Ovary (tissue), 9 donors: ENCODE data around the gene TMEM95. TPM values are rescaled to one million over a fixed set of nuclear protein-coding genes. Genes with fewer than 3 reads are reported as not detected.
A peak's percentile ranks its signal among the peaks of the same experiment; 100 is the strongest.

ENCODE experiments used
- DNase-seq, 5 donors: peaks; one replicate each; pipeline ENCODE4 v3.0.0-alpha.2; 2019 to 2020
- H3K27ac ChIP-seq, 2 donors: fragments of 200-600 bp; one replicate each; pipeline versions ENCODE4 v1.5.1 to v1.8.0; 2019 to 2022
- H3K27me3 ChIP-seq: fragments of 200-600 bp; one replicate; pipeline ENCODE4 v1.8.0; 2022
- H3K36me3 ChIP-seq: fragments of 200-600 bp; sonication (generic); one replicate; pipeline ENCODE4 v1.5.1; 2019
- H3K4me1 ChIP-seq: one replicate; pipeline ENCODE4 v1.8.1; 2013; ENCODE audit warnings: mild to moderate bottlenecking, moderate library complexity; ENCODE audit not compliant: insufficient read depth
- H3K4me3 ChIP-seq: fragments of 200-600 bp; sonication (generic); one replicate; pipeline ENCODE4 v1.5.1; 2017
- H3K9me3 ChIP-seq, 2 donors: fragments of 200-600 bp in 1 of 2; sonication (generic) in 1 of 2; one replicate each; pipeline versions ENCODE4 v1.5.1 to v1.8.1; 2013 to 2019; ENCODE audit warnings: mild to moderate bottlenecking in 1 of 2, moderate library complexity in 1 of 2
- EP300 ChIP-seq: sonication (generic); formaldehyde crosslinking; IDR thresholded peaks from one replicate; pipeline ENCODE4 v1.6.1; 2017; ENCODE audit warnings: antibody characterized with exemption
- POLR2A ChIP-seq: fragments of 450-650 bp; IDR thresholded peaks from one replicate; pipeline ENCODE4 v1.6.1; 2017; ENCODE audit warnings: antibody characterized with exemption, mild to moderate bottlenecking, moderate library complexity
- WGBS, 3 donors: extraction: QIAGEN DNeasy Blood & Tissue Kit in 1 of 3; methylation state at CpG; one replicate each; pipeline versions ENCODE4 v1.1.5 to v1.1.7; 2013 to 2017; 5-methylcytosine and 5-hydroxymethylcytosine counted together
- intact Hi-C, 4 donors: fragments of 100-400 bp; cut with DNase I; formaldehyde crosslinking; loops; one replicate each; pipeline versions ENCODE4 v1.11.0 to v1.15.1; 2022 to 2023
- polyA plus RNA-seq, 2 donors: library from polyadenylated mRNA; stranded (reverse); fragments of 200-250 nt in 1 of 2; fragments of 350-450 nt in 1 of 2; fragmentation: Illumina TruSeq in 1 of 2; extraction: RNeasy Lipid Tissue Mini Kit (QIAGEN cat#74804) in 1 of 2; gene quantifications; one replicate each; pipeline ENCODE4 v1.2.3, GENCODE V29; 2013 to 2014
- total RNA-seq, 7 donors: library from RNA; depleted of rRNA in 2 of 7; stranded (reverse); fragments of >200 nt in 2 of 7; fragmentation: NEBNext Ultra II Directional in 3 of 7; extraction: Animal tissue kit (Norgen Biotek cat#: 25700) in 3 of 7; gene quantifications; one replicate each; pipeline versions ENCODE4 v1.1.0 to v1.2.4, GENCODE V29; 2016 to 2023
- TF ChIP-seq, protein P1 (sequence below), 3 donors: fragments of 450-650 bp in 2 of 3; fragments of 200-600 bp in 1 of 3; IDR thresholded peaks; one replicate each; pipeline versions ENCODE4 v1.5.1 to v1.8.0; 2016 to 2022; ENCODE audit warnings: antibody characterized with exemption in 3 of 3, mild to moderate bottlenecking in 1 of 3
- donor health status: DM: no; HTN: no; CAD: no; lungs with moderate emphysema.
- donor health status: DM: no; HTN: no; CAD: no.
- donor health status: Bipolar disorder and iron deficiency.
- donor health status: DM: yes; HTN: yes; CAD: no.
- donor health status: DM: no; HTN: no; CAD: no.
- donor health status: DM: yes; HTN: yes; CAD: no.

TMEM95 gene
- total and polyA plus RNA-seq, 9 donors, result not detected

- Histone ChIP-seq H3K9me3 (no peaks in the 10 kb centered on the region), H3K4me3 (no peak overlapping the region), H3K36me3 (no peaks in the 10 kb centered on the region), H3K27ac (no peak overlapping the region), H3K4me1 (peaks cover 10% of the 10 kb centered on the region), H3K27me3 (no peaks in the 10 kb centered on the region)
- 11 to 13% (median 13%) methylated on average over 12 of the region's 12 CpGs for WGBS, 3 donors
- DNase-seq, result peak; percentile 68 to 82 (median 77)
- TF ChIP-seq POLR2A, result no peak
- TF ChIP-seq, protein P1, sequence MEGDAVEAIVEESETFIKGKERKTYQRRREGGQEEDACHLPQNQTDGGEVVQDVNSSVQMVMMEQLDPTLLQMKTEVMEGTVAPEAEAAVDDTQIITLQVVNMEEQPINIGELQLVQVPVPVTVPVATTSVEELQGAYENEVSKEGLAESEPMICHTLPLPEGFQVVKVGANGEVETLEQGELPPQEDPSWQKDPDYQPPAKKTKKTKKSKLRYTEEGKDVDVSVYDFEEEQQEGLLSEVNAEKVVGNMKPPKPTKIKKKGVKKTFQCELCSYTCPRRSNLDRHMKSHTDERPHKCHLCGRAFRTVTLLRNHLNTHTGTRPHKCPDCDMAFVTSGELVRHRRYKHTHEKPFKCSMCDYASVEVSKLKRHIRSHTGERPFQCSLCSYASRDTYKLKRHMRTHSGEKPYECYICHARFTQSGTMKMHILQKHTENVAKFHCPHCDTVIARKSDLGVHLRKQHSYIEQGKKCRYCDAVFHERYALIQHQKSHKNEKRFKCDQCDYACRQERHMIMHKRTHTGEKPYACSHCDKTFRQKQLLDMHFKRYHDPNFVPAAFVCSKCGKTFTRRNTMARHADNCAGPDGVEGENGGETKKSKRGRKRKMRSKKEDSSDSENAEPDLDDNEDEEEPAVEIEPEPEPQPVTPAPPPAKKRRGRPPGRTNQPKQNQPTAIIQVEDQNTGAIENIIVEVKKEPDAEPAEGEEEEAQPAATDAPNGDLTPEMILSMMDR (IDR thresholded peaks at IDR 0.05), result peak; percentile 47 to 74 (median 69)
- intact Hi-C loops, result loop anchor here in 2 of 4 donors (10.0 kb wide), 3 partner anchors 79 to 209 kb away; partner anchors contain the start of genes FGF11 (in 2 of the 2), TMEM102 (in 2 of the 2), SENP3 (in 1 of the 2) and TNFSF13 (in 1 of the 2)
Observed at GRCh38 chr17:7356072-7356549, 1.2 kb downstream of the TMEM95 start.

- intact Hi-C loops, result loop anchor here in 2 of 4 donors (10.0 kb wide), 3 partner anchors 78 to 208 kb away; partner anchors contain the start of genes FGF11 (in 2 of the 2), TMEM102 (in 2 of the 2), SENP3 (in 1 of the 2) and TNFSF13 (in 1 of the 2)
- no peak overlapping the region for H3K27ac ChIP-seq
- no peak for DNase-seq
- WGBS, 3 donors, result 43 to 54% (median 49%) methylated on average over 8 of the region's 8 CpGs
- H3K36me3 ChIP-seq, result no peaks in the 10 kb centered on the region
- peaks cover 10% of the 10 kb centered on the region for H3K4me1 ChIP-seq
- H3K9me3 ChIP-seq, result no peaks in the 10 kb centered on the region
- H3K4me3 ChIP-seq, result no peak overlapping the region
- TF ChIP-seq POLR2A (no peak), EP300 (no peak)
- TF ChIP-seq, protein P1 (IDR thresholded peaks at IDR 0.05), result no peak
- H3K27me3 ChIP-seq, result no peaks in the 10 kb centered on the region
Observed at GRCh38 chr17:7356756-7357155, 1.8 kb downstream of the TMEM95 start.

GRCh38 chr17:7357381-7357780 lies 2.4 kb downstream of the TMEM95 start:
- Histone ChIP-seq H3K27ac (no peak overlapping the region), H3K9me3 (no peaks in the 10 kb centered on the region), H3K4me1 (peaks cover 10% of the 10 kb centered on the region), H3K4me3 (no peak overlapping the region), H3K27me3 (no peaks in the 10 kb centered on the region), H3K36me3 (no peaks in the 10 kb centered on the region)
- WGBS, 3 donors, result 53 to 56% (median 55%) methylated on average over 2 of the region's 2 CpGs
- no peak for DNase-seq
- TF ChIP-seq POLR2A (no peak), EP300 (no peak)
- TF ChIP-seq, protein P1 (IDR thresholded peaks at IDR 0.05), result no peak
- intact Hi-C loops, result loop anchor here in 2 of 4 donors (10.0 kb wide), 3 partner anchors 77 to 207 kb away; partner anchors contain the start of genes FGF11 (in 2 of the 2), TMEM102 (in 2 of the 2), SENP3 (in 1 of the 2) and TNFSF13 (in 1 of the 2)

DNA sequence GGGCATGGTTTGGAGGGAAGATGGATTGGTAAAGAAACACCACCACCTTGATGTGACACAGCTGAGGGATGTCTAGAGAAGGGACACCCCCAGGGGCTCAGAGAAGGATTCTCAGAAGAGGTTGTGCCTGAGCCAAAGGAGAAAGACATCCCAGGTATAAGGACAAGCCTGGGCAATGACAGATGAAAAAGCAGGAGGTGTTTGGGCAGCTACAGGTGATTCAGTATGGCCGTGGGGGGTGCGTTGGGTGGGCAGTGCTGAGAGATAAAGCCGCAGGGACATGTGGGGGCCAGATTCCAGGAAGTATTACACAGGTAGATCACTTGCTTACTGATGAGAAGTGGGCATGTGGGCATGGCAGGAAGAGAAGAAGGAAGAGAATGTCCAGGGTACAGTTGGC lies 7.0 kb downstream of the TMEM95 start:
- no peaks in the 10 kb centered on the region for H3K9me3 ChIP-seq
- TF ChIP-seq EP300 (no peak), POLR2A (no peak)
- TF ChIP-seq, protein P1 (IDR thresholded peaks at IDR 0.05), result no peak
- 25 to 67% (median 55%) methylated on average over 3 of the region's 3 CpGs for WGBS, 3 donors
- intact Hi-C loops, result no loop called here
- H3K36me3 ChIP-seq, result no peaks in the 10 kb centered on the region
- no peaks in the 10 kb centered on the region for H3K4me1 ChIP-seq
- H3K27me3 ChIP-seq, result no peaks in the 10 kb centered on the region
- no peak for DNase-seq
- no peak overlapping the region for H3K4me3 ChIP-seq
- no peak overlapping the region for H3K27ac ChIP-seq
